ENCODE data around the gene ALKBH3.

Gene ALKBH3

GRCh38 chr11:43916621-43917020, 36.0 kb downstream of the ALKBH3 start:
- H3K4me1 ChIP-seq (ENCODE audit: control insufficient read depth, insufficient read depth, low read depth, low read length): peaks cover 9% of the 10 kb centered on the region
- peaks cover 0 to 9% of the 10 kb centered on the region in 2 experiments for H3K27me3 ChIP-seq (ENCODE audit: control insufficient read depth in 1 of 2, insufficient read depth in 1 of 2, low read length in 2 of 2)
- no peak overlapping the region for H4K8ac ChIP-seq (ENCODE audit: low read length)
- DNase-seq: peak; percentile 80
- no peak overlapping the region for H4K91ac ChIP-seq (ENCODE audit: low read length)
- H3K4me3 ChIP-seq (ENCODE audit: insufficient read depth in 1 of 2, low read depth in 1 of 2, low read length in 2 of 2): no peak overlapping the region
- no peak overlapping the region for H3K9ac ChIP-seq (ENCODE audit: low read length)
- no peak overlapping the region for H2AFZ ChIP-seq (ENCODE audit: low read depth, low read length)
- no peak overlapping the region for H2AK5ac ChIP-seq (ENCODE audit: low read length, severe bottlenecking)
- no peak overlapping the region for H3K18ac ChIP-seq (ENCODE audit: low read depth in 1 of 2, low read length in 2 of 2)
- H3K4ac ChIP-seq (ENCODE audit: low read depth in 1 of 2, low read length in 2 of 2): no peak overlapping the region
- peak overlapping the region in 1 of 2 experiments; percentile 22 for H2BK12ac ChIP-seq (ENCODE audit: low read length in 2 of 2)
- H3K79me1 ChIP-seq (replicated peaks; ENCODE audit: low read length, poor library complexity, severe bottlenecking): peaks cover 2% of the 10 kb centered on the region
- H3K14ac ChIP-seq (ENCODE audit: low read length in 2 of 2): no peak overlapping the region
- no peaks in the 10 kb centered on the region for H3K9me3 ChIP-seq (ENCODE audit: control insufficient read depth, low read length)
- no peak overlapping the region for H2BK5ac ChIP-seq (ENCODE audit: low read depth, low read length, poor library complexity, severe bottlenecking)
- no peak overlapping the region for H2BK15ac ChIP-seq (ENCODE audit: low read depth, poor library complexity, severe bottlenecking)
- H3K23ac ChIP-seq (ENCODE audit: low read length in 2 of 2): no peak overlapping the region
- WGBS: 23% methylated on average over 2 of the region's 2 CpGs
- H3K36me3 ChIP-seq (ENCODE audit: control insufficient read depth in 1 of 2, insufficient read depth in 2 of 2, low read depth in 1 of 2, low read length in 2 of 2): peaks cover 3 to 59% of the 10 kb centered on the region in 2 experiments
- H3K27ac ChIP-seq (ENCODE audit: low read length, poor library complexity, severe bottlenecking): no peak overlapping the region
- no peak overlapping the region for H3K4me2 ChIP-seq (ENCODE audit: low read length, poor library complexity, severe bottlenecking)
- H2BK120ac ChIP-seq (ENCODE audit: low read depth, low read length): no peak overlapping the region

DNA sequence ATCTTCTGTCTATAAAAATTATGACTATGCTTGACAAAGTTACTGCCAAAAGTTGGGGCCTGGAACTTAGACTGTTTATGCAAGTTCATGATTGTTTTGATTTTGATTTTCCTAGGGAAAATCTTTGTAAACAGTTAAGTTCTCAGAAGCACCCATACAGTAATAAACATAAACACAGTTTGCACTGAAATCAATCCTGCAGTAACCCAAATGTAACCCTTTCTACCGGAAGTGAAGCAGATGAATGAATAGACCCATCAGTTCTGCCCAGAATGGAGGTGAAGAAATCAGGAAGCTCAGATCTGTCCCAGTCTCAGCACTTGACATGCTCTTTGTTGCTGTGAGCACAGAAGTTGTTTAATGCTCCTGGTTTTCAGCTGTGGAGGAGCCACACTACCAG, 37.2 kb downstream of the ALKBH3 start:
- no peaks in the 10 kb centered on the region for H3K9me3 ChIP-seq (ENCODE audit: control insufficient read depth, low read length)
- H3K4me2 ChIP-seq (ENCODE audit: low read length, poor library complexity, severe bottlenecking): no peak overlapping the region
- H3K9ac ChIP-seq (ENCODE audit: low read length): no peak overlapping the region
- 0% methylated on average over 1 of the region's 1 CpG for WGBS
- no peak overlapping the region for H2AFZ ChIP-seq (ENCODE audit: low read depth, low read length)
- no peak overlapping the region for H2BK120ac ChIP-seq (ENCODE audit: low read depth, low read length)
- no peak overlapping the region for H2BK12ac ChIP-seq (ENCODE audit: low read length in 2 of 2)
- H3K4me1 ChIP-seq (ENCODE audit: control insufficient read depth, insufficient read depth, low read depth, low read length): peaks cover 15% of the 10 kb centered on the region
- peaks cover 0 to 9% of the 10 kb centered on the region in 2 experiments for H3K27me3 ChIP-seq (ENCODE audit: control insufficient read depth in 1 of 2, insufficient read depth in 1 of 2, low read length in 2 of 2)
- H2AK5ac ChIP-seq (ENCODE audit: low read length, severe bottlenecking): no peak overlapping the region
- no peak overlapping the region for H3K4me3 ChIP-seq (ENCODE audit: insufficient read depth in 1 of 2, low read depth in 1 of 2, low read length in 2 of 2)
- peaks cover 2% of the 10 kb centered on the region for H3K79me1 ChIP-seq (replicated peaks; ENCODE audit: low read length, poor library complexity, severe bottlenecking)
- H2BK5ac ChIP-seq (ENCODE audit: low read depth, low read length, poor library complexity, severe bottlenecking): no peak overlapping the region
- H4K91ac ChIP-seq (ENCODE audit: low read length): no peak overlapping the region
- H3K18ac ChIP-seq (ENCODE audit: low read depth in 1 of 2, low read length in 2 of 2): no peak overlapping the region
- no peak overlapping the region for H3K27ac ChIP-seq (ENCODE audit: low read length, poor library complexity, severe bottlenecking)
- H4K8ac ChIP-seq (ENCODE audit: low read length): no peak overlapping the region
- peak; percentile 76 for DNase-seq
- no peak overlapping the region for H2BK15ac ChIP-seq (ENCODE audit: low read depth, poor library complexity, severe bottlenecking)
- no peak overlapping the region for H3K14ac ChIP-seq (ENCODE audit: low read length in 2 of 2)
- H3K36me3 ChIP-seq (ENCODE audit: control insufficient read depth in 1 of 2, insufficient read depth in 2 of 2, low read depth in 1 of 2, low read length in 2 of 2): peaks cover 3 to 54% of the 10 kb centered on the region in 2 experiments
- H3K23ac ChIP-seq (ENCODE audit: low read length in 2 of 2): no peak overlapping the region
- H3K4ac ChIP-seq (ENCODE audit: low read depth in 1 of 2, low read length in 2 of 2): no peak overlapping the region

- Histone ChIP-seq H3K4ac (ENCODE audit: low read depth in 1 of 2, low read length in 2 of 2) (peak overlapping the region in 1 of 2 experiments; percentile 73), H3K36me3 (ENCODE audit: control insufficient read depth in 1 of 2, insufficient read depth in 2 of 2, low read depth in 1 of 2, low read length in 2 of 2) (peaks cover 3 to 46% of the 10 kb centered on the region in 2 experiments), H3K9me3 (ENCODE audit: control insufficient read depth, low read length) (no peaks in the 10 kb centered on the region), H3K23ac (ENCODE audit: low read length in 2 of 2) (no peak overlapping the region), H2BK5ac (ENCODE audit: low read depth, low read length, poor library complexity, severe bottlenecking) (no peak overlapping the region), H3K4me2 (ENCODE audit: low read length, poor library complexity, severe bottlenecking) (no peak overlapping the region), H2BK120ac (ENCODE audit: low read depth, low read length) (no peak overlapping the region), H4K91ac (ENCODE audit: low read length) (no peak overlapping the region), H3K9ac (ENCODE audit: low read length) (no peak overlapping the region), H2BK12ac (ENCODE audit: low read length in 2 of 2) (peak overlapping the region; percentile 91 to 92), H3K4me1 (ENCODE audit: control insufficient read depth, insufficient read depth, low read depth, low read length) (peaks cover 18% of the 10 kb centered on the region), H2BK15ac (ENCODE audit: low read depth, poor library complexity, severe bottlenecking) (no peak overlapping the region), H3K14ac (ENCODE audit: low read length in 2 of 2) (peak overlapping the region in 1 of 2 experiments; percentile 92), H3K4me3 (ENCODE audit: insufficient read depth in 1 of 2, low read depth in 1 of 2, low read length in 2 of 2) (no peak overlapping the region), H2AFZ (ENCODE audit: low read depth, low read length) (no peak overlapping the region), H2AK5ac (ENCODE audit: low read length, severe bottlenecking) (no peak overlapping the region), H3K18ac (ENCODE audit: low read depth in 1 of 2, low read length in 2 of 2) (peak overlapping the region; percentile 40 to 60), H3K27me3 (ENCODE audit: control insufficient read depth in 1 of 2, insufficient read depth in 1 of 2, low read length in 2 of 2) (peaks cover 0 to 9% of the 10 kb centered on the region in 2 experiments), H3K79me1 (replicated peaks; ENCODE audit: low read length, poor library complexity, severe bottlenecking) (peaks cover 2% of the 10 kb centered on the region), H4K8ac (ENCODE audit: low read length) (no peak overlapping the region), H3K27ac (ENCODE audit: low read length, poor library complexity, severe bottlenecking) (no peak overlapping the region)
- peak; percentile 57 for DNase-seq
These were observed 38.0 kb downstream of the ALKBH3 start for GRCh38 chr11:43918662-43919061.

DNA sequence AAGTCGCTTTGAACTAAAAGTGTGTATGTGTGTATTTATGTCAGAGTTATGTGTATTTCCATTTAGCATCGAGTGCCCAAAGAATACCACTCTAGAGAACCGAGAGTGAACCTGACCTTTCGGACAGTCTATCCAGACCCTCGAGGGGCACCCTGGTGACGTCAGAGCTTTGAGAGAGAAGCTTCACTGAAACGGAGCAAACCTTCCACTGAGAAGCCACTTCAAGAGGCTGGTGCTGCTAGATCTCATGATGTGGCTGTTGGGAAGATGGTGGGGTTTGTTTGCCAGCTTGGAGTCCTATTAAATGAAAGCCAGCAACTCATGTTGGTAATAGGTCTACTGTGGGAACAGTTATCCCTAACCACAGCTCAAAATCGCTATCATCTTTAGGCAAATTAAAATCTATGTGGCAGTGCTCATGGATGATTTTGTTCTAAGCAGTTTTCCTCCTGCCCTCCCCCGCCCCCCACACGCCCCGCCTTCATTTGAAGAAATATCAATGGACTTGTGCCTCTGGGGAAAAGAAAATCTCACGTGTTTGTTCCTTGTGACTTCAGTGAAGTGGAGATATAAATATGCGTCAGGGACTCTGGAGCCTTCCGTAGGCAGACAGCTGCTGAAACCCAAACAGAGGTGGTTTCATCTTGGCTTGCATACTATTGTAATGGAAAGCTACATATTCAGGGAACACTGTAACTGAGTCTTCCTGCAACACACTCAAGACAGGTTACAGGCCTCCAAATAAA, 39.4 kb downstream of the ALKBH3 start:
- Histone ChIP-seq H2BK120ac (ENCODE audit: low read depth, low read length) (no peak overlapping the region), H3K4me2 (ENCODE audit: low read length, poor library complexity, severe bottlenecking) (no peak overlapping the region), H2AFZ (ENCODE audit: low read depth, low read length) (no peak overlapping the region), H3K4me3 (ENCODE audit: insufficient read depth in 1 of 2, low read depth in 1 of 2, low read length in 2 of 2) (peak overlapping the region in 1 of 2 experiments; percentile 38), H3K4ac (ENCODE audit: low read depth in 1 of 2, low read length in 2 of 2) (peak overlapping the region; percentile 61 to 81), H2BK12ac (ENCODE audit: low read length in 2 of 2) (peak overlapping the region; percentile 93 to 98), H3K27me3 (ENCODE audit: control insufficient read depth in 1 of 2, insufficient read depth in 1 of 2, low read length in 2 of 2) (peaks cover 0 to 9% of the 10 kb centered on the region in 2 experiments), H3K9ac (ENCODE audit: low read length) (peak overlapping the region; percentile 74), H3K27ac (ENCODE audit: low read length, poor library complexity, severe bottlenecking) (peak overlapping the region; percentile 33), H2BK15ac (ENCODE audit: low read depth, poor library complexity, severe bottlenecking) (no peak overlapping the region), H2AK5ac (ENCODE audit: low read length, severe bottlenecking) (no peak overlapping the region), H2BK5ac (ENCODE audit: low read depth, low read length, poor library complexity, severe bottlenecking) (no peak overlapping the region), H3K18ac (ENCODE audit: low read depth in 1 of 2, low read length in 2 of 2) (peak overlapping the region; percentile 77 to 84), H3K14ac (ENCODE audit: low read length in 2 of 2) (no peak overlapping the region), H3K79me1 (replicated peaks; ENCODE audit: low read length, poor library complexity, severe bottlenecking) (peaks cover 2% of the 10 kb centered on the region), H4K91ac (ENCODE audit: low read length) (peak overlapping the region; percentile 5), H3K4me1 (ENCODE audit: control insufficient read depth, insufficient read depth, low read depth, low read length) (peaks cover 23% of the 10 kb centered on the region), H3K23ac (ENCODE audit: low read length in 2 of 2) (peak overlapping the region in 1 of 2 experiments; percentile 26), H3K9me3 (ENCODE audit: control insufficient read depth, low read length) (no peaks in the 10 kb centered on the region), H3K36me3 (ENCODE audit: control insufficient read depth in 1 of 2, insufficient read depth in 2 of 2, low read depth in 1 of 2, low read length in 2 of 2) (peaks cover 5 to 36% of the 10 kb centered on the region in 2 experiments), H4K8ac (ENCODE audit: low read length) (peak overlapping the region; percentile 4)
- WGBS: 69% methylated on average over 13 of the region's 14 CpGs
- DNase-seq: peak; percentile 96

All from mesenchymal stem cell (in vitro differentiated cells and primary cell).